G401.6 (cell line): ENCODE data around the gene DMGDH.

Source experiments
- FAIRE-seq: peaks from 2 replicates; lab custom pipeline; 2012; peaks lifted over from hg19 to GRCh38; lab: Jason Lieb, UNC

The DMGDH gene

GRCh38 chr5:78974011-78974410 lies 95.5 kb downstream of the DMGDH start:
- no peak for FAIRE-seq

GRCh38 chr5:78972654-78973428 lies 96.6 kb downstream of the DMGDH start:
- FAIRE-seq, result no peak

DNA sequence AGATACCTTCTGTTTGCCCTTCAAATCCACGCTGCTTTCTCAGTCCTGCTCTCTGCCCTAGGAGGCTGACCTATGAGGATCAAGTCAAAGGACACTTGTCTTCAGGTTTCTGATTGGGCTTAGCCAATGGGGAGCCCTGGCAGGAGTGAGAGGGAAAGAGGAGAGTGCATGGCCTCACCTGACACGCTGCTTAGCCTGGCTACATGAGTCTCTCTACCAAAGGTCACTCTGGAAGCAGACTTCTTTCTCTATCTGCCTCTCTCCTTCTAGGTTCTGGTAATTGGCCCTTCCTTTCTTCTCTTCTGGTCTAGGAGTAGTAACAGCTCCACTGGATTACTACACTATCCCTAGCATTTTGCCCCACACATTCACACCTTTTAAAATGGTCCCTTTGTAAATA lies 97.5 kb downstream of the DMGDH start:
- no peak for FAIRE-seq

- no peak for FAIRE-seq
Observed at GRCh38 chr5:78968781-78969180, 100.7 kb downstream of the DMGDH start.

DNA sequence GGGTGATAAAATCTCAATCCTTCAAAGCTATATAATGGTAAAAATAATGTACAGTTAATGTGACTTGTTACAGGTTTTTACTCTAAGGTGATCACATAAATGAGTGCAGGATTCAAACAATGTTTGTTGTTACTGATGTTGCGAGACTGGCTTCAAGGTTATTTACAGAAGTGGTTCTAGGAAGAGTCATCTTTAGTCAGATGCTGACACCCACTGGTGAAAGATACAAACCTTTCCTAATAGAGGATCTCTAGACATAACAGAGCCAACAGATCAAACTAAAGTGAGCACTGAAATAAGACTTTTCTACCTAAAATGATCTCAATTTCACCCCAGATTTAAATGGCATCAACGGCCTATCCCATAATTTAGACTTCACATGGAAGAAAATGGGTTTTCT lies 104.6 kb downstream of the DMGDH start:
- FAIRE-seq, result no peak

GRCh38 chr5:78961743-78962142 lies 107.7 kb downstream of the DMGDH start:
- no peak for FAIRE-seq

DNA sequence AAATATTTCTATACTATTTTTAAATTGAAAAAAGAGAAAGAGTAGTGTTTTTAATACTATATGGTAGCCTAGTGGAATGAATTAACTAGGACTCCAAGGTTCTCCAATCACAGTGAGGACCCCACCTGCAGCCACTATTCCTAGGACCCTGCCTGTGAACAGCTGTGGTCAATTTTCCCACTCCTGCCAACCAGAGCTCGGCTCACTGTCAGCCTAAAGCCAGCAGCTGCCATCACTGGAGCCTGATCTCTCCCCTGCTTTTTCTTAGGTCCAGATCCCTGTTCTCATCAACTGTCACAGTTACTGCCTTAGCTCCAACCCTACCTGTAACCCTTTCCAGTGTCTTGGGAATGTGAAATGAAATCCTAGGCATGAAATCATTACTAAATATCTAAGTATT lies 109.7 kb downstream of the DMGDH start:
- no peak for FAIRE-seq

DNA sequence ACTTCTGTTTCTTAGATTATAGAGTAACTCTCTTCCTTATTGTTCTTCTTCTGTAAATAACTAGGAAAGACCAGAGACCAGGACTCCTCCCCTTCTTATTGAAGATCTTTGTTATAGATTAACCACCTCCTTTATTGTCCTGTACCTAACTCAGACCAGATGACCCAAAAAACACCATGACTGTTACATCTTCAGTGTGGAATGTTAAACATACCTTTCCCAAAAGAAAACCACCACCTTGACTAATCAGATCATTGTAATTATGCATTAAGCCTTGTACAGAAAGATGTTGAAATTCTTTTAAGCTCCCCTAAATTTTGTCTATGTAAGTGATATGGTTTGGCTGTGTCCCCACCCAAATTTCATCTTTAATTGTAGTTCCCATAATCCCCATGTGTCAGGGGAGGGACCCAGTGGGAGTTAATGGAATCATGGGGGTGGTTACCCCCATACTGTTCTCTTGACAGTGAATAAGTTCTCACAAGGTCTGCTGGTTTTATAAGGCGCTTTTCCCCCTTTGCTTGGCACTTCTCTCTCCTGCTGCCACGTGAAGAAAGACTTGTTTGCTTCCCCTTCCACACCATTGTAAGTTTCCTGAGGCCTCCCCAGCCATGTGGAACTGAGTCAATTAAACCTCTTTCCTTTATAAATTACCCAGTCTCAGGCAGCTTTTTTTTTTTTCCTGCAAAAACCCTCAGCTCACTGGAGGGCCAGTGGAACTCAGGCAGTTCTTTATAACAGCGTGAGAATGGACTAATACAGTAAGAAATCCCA lies 110.6 kb downstream of the DMGDH start:
- no peak for FAIRE-seq

GRCh38 chr5:78956901-78957300 lies 112.6 kb downstream of the DMGDH start:
- FAIRE-seq, result no peak

DNA sequence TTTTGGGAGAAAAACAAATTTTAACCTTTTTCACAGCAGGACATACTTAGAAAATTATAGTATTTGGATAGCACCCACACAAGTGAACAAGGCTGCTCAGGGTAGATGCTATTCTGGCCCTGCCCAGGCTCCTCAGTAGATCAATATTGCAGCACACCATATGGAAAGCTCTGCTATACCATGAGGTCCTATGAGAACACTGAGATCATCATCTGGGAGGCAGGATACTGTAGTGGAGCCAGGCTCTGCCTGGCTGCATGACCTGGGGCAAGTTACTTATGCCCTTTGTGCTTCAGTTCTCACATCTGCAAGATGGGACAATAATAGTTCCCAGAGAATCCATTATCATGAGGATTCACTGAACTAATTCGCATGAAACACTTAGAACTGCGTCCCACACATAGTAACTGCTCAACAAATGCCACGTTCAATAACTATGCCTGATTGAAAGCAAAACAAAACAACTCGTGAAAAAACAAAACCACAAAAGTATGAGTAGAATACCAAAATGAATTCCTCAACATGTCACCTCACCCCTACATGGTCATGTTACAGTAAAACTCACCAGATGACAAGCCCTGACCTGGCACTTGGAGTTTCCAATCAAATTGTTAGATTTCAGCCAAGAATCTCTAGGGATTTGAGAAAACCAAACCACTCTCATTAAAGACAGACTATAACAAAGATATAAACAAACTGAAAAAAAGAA lies 116.2 kb downstream of the DMGDH start:
- no peak for FAIRE-seq
